Activated CD4-positive, alpha-beta memory T cell treated with anti-CD3 and anti-CD28 coated beads, Interleukin-2, amount 10 ng/mL, durations not matched to agents 7 days and 5 days (primary cell): ENCODE data around the gene FHAD1. TPM values are rescaled to one million over a fixed set of nuclear protein-coding genes. Genes with fewer than 3 reads are reported as not detected.

Source experiments
- CTCF ChIA-PET: fragments of 350-600 bp; sonication (Branson Sonifier 250); formaldehyde crosslinking; loops from one replicate; lab custom pipeline; 2021; ENCODE audit warnings: antibody characterized with exemption, inconsistent platforms; lab: Charles Lee
- POLR2A ChIA-PET: fragments of 350-600 bp; sonication (Branson Sonifier 250); formaldehyde crosslinking; loops from one replicate; lab custom pipeline; 2021; ENCODE audit warnings: antibody characterized with exemption; lab: Charles Lee
- DNase-seq: peaks from one replicate; pipeline ENCODE4 v3.0.0-alpha.2; 2020
- H3K27ac Mint-ChIP-seq: one replicate; pipeline ENCODE4 v1.8.0; 2021; ENCODE audit warnings: mild to moderate bottlenecking, mixed read lengths
- H3K27me3 Mint-ChIP-seq: one replicate; pipeline ENCODE4 v1.8.0; 2021; ENCODE audit warnings: mixed read lengths
- H3K36me3 Mint-ChIP-seq: one replicate; pipeline ENCODE4 v1.8.0; 2021; ENCODE audit warnings: low read depth, mixed read lengths
- H3K4me1 Mint-ChIP-seq: one replicate; pipeline ENCODE4 v1.8.0; 2021; ENCODE audit warnings: mixed read lengths
- H3K4me3 Mint-ChIP-seq: one replicate; pipeline ENCODE4 v1.8.0; 2021; ENCODE audit warnings: mild to moderate bottlenecking, mixed read lengths
- H3K9me3 Mint-ChIP-seq: one replicate; pipeline ENCODE4 v1.8.0; 2021; ENCODE audit warnings: mixed read lengths
- total RNA-seq, 2 experiments: library from RNA; stranded (reverse); gene quantifications; one replicate each; pipeline ENCODE4 v1.2.3, GENCODE V29; 2021

FHAD1 gene
- total RNA-seq, 2 experiments from 2014 or later = 0.18 TPM; not detected in 1

DNA sequence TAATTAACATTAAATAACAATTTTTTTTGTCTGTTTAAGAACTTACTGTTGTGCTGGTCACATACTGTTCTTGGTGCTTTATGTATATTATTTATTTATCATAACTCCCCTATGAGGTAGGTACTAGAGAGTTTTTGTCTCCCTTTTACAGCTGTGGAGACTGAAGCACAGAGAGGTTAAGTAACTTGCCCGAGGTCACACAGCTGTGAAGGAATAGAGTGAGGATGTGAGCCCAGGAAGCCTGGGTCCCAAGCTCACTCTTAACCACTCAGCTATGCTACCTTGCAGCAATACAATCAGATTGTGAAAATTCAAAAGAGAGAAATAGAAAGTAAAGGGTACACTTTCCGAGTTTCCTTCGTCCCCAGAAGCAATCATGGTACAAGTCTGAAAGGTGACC lies 35.6 kb upstream of the FHAD1 start:
- POLR2A ChIA-PET = no interaction called here
- Mint-ChIP-seq H3K36me3 (no peaks in the 10 kb centered on the region), H3K4me3 (no peak overlapping the region), H3K27ac (no peak overlapping the region), H3K4me1 (no peaks in the 10 kb centered on the region), H3K9me3 (no peaks in the 10 kb centered on the region), H3K27me3 (peaks cover 24% of the 10 kb centered on the region)
- DNase-seq = no peak
- CTCF ChIA-PET = no interaction called here

DNA sequence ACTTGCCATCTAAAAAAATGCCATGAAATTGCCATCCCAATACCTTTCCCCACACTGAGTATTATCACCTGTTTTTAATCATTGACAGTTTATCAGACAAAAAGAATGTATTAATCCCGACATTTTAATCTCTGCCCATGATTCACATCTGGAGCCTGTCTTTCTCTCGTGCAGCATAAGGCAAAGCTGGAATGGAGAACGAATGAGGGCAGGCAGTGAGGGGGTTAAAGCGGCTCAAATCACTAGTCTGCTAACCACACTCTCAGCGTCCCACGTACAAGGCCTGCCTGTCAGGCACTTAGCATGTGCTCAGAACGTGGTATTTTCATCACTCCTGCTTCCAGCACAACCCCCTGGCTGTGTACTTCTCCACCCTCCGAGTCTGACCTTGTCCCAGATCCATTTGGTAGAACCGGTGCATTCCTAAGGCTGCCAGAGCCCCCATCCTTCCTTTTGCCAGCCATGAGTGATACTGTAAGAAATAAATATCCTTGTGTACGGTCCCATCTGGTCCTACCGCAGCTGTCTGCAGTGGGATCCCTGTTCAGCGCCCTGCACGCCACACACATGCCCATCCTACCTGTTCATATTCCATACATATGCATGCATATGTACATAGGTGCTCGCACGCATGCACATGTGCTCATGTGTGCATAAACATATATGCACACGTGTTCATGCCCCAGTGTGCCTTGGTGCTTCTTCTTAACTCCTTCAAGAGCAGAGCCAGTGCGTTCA lies 34.6 kb upstream of the FHAD1 start:
- no peaks in the 10 kb centered on the region for H3K4me1 Mint-ChIP-seq
- peaks cover 25% of the 10 kb centered on the region for H3K27me3 Mint-ChIP-seq
- H3K36me3 Mint-ChIP-seq = no peaks in the 10 kb centered on the region
- ChIA-PET POLR2A (no interaction called here), CTCF (no interaction called here)
- no peak for DNase-seq
- H3K9me3 Mint-ChIP-seq = no peaks in the 10 kb centered on the region
- no peak overlapping the region for H3K27ac Mint-ChIP-seq
- no peak overlapping the region for H3K4me3 Mint-ChIP-seq

DNA sequence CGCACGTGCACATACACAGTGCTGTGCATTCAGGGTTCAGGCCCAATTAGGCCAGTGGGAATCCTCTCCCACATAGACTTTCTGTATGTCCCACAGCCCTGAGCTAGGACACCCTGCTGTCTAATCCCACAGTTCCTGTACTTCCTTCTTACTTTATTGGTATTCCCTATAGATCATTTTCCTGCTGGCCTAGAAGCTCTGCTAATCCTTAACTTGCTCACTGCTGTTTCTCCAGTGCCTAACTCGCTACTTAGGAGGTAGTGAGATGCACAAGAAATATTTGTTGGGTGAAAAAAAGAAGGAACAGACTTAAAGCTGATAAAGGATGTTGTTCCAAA lies 34.1 kb upstream of the FHAD1 start:
- Mint-ChIP-seq H3K9me3 (no peaks in the 10 kb centered on the region), H3K36me3 (no peaks in the 10 kb centered on the region)
- POLR2A ChIA-PET = no interaction called here

GRCh38 chr1:15213341-15213821 lies 33.6 kb upstream of the FHAD1 start:
- H3K4me3 Mint-ChIP-seq = no peak overlapping the region
- no peaks in the 10 kb centered on the region for H3K36me3 Mint-ChIP-seq
- no peak for DNase-seq
- peaks cover 7% of the 10 kb centered on the region for H3K4me1 Mint-ChIP-seq
- peaks cover 25% of the 10 kb centered on the region for H3K27me3 Mint-ChIP-seq
- ChIA-PET CTCF (no interaction called here), POLR2A (no interaction called here)
- H3K9me3 Mint-ChIP-seq = no peaks in the 10 kb centered on the region
- no peak overlapping the region for H3K27ac Mint-ChIP-seq

More for the DNA sequence above, 34.1 kb upstream of the FHAD1 start:
- CTCF ChIA-PET = no interaction called here
- H3K4me1 Mint-ChIP-seq = peaks cover 3% of the 10 kb centered on the region
- no peak for DNase-seq
- H3K4me3 Mint-ChIP-seq = no peak overlapping the region
- H3K27me3 Mint-ChIP-seq = peaks cover 27% of the 10 kb centered on the region
- no peak overlapping the region for H3K27ac Mint-ChIP-seq

DNA sequence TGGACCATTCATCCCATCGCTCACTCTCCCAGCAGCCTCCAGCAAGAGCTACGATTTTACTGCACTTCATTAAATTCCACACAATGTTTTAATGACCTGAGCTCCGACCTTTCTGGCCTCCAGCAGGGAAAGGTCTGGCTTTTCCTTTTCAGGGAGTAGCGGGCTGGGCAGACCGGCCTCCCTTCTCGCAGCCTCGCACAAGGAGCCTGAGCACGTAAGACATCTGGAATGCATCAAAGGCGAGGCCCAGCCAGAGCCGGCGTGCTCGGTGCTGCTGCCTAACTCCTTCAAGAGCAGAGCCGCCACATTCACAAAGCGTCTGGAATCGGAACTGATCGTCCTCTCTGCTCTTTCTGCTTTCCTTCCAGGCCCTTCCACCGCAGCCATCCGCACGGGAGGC lies 32.5 kb upstream of the FHAD1 start:
- CTCF ChIA-PET = no interaction called here
- no peaks in the 10 kb centered on the region for H3K36me3 Mint-ChIP-seq

DNA sequence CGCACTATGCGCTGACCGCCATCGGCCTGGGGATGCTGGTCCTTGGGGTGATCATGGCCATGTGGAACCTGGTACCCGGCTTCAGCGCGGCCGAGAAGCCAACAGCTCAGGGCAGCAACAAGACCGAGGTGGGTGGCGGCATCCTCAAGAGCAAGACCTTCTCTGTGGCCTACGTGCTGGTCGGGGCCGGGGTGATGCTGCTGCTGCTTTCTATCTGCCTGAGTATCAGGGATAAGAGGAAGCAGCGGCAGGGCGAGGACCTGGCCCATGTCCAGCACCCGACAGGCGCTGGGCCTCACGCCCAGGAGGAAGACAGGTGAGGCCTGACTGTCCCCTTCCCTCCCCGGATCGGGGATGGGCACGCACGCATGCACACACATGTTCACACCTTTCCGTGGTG lies 31.9 kb upstream of the FHAD1 start:
- Mint-ChIP-seq H3K4me3 (no peak overlapping the region), H3K27me3 (peaks cover 26% of the 10 kb centered on the region), H3K9me3 (no peaks in the 10 kb centered on the region), H3K4me1 (peaks cover 13% of the 10 kb centered on the region), H3K36me3 (no peaks in the 10 kb centered on the region), H3K27ac (no peak overlapping the region)
- DNase-seq = no peak
- CTCF ChIA-PET = interaction anchor here (1.0 kb wide), 1 partner anchor 87 kb away, joined by 3 read pairs; no protein-coding TSS in a partner anchor
- POLR2A ChIA-PET = no interaction called here

More for the DNA sequence above, 32.5 kb upstream of the FHAD1 start:
- Mint-ChIP-seq H3K9me3 (no peaks in the 10 kb centered on the region), H3K4me1 (peaks cover 13% of the 10 kb centered on the region), H3K27me3 (peaks cover 25% of the 10 kb centered on the region), H3K27ac (no peak overlapping the region), H3K4me3 (no peak overlapping the region)
- no peak for DNase-seq
- POLR2A ChIA-PET = no interaction called here

GRCh38 chr1:15217654-15218053 lies 29.4 kb upstream of the FHAD1 start:
- Mint-ChIP-seq H3K9me3 (no peaks in the 10 kb centered on the region), H3K27me3 (peaks cover 26% of the 10 kb centered on the region), H3K27ac (no peak overlapping the region), H3K36me3 (no peaks in the 10 kb centered on the region), H3K4me1 (peaks cover 13% of the 10 kb centered on the region), H3K4me3 (no peak overlapping the region)
- ChIA-PET POLR2A (no interaction called here), CTCF (no interaction called here)
- DNase-seq = no peak

DNA sequence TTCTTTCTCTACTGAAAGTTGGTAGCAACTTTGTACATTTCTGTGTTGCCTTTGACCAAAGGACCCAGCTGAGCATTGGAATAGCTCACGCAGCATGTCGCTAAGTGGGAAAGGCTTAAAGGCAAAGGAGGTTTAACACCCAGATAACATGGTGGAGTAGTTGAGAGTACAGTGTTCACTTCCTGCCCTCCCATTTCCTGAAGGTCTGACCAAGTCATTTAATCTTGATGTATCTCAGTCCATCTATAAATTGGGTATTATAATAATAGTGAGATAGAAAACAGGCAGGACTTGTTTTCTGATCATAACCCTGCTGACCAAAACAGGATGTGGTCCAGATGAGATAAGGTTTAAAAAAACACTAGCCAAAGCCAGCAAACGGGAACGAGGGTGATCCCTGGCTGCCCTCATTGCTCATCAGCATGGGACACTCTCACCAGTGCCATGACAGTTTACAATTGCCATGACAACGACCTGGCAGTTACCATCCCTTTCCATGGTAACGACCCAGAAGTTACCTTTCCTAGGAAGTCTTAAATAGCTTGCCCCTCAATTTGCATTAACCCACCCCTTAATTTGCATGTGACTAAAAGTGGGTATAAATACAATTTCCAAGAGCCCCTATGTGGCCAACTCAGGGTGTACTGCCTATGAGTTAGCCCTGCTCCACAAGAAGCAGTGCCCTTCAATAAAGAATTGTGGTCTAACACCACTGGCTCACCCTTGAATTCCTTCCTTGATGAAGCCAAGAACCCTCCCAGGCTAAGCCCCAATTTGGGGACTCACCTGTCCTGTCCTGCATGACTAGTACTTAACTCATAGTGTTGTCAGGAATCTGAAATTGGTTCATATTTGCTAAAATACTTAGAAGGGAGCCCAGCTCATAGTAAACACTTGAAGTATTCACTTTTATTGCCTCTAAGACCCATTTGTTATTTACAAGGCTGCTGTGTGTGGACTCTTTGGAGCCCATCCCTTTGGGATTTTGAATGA lies 28.4 kb upstream of the FHAD1 start:
- Mint-ChIP-seq H3K27me3 (peaks cover 29% of the 10 kb centered on the region), H3K9me3 (no peaks in the 10 kb centered on the region), H3K36me3 (no peaks in the 10 kb centered on the region), H3K4me1 (peaks cover 13% of the 10 kb centered on the region), H3K27ac (no peak overlapping the region), H3K4me3 (no peak overlapping the region)
- ChIA-PET CTCF (no interaction called here), POLR2A (no interaction called here)
- no peak for DNase-seq

- H3K36me3 Mint-ChIP-seq = no peaks in the 10 kb centered on the region
- CTCF ChIA-PET = no interaction called here
- peaks cover 29% of the 10 kb centered on the region for H3K27me3 Mint-ChIP-seq
- H3K9me3 Mint-ChIP-seq = no peaks in the 10 kb centered on the region
- POLR2A ChIA-PET = no interaction called here
- H3K4me3 Mint-ChIP-seq = no peak overlapping the region
- no peak for DNase-seq
- no peak overlapping the region for H3K27ac Mint-ChIP-seq
- peaks cover 13% of the 10 kb centered on the region for H3K4me1 Mint-ChIP-seq
Measured at GRCh38 chr1:15219280-15220023, 27.6 kb upstream of the FHAD1 start.

DNA sequence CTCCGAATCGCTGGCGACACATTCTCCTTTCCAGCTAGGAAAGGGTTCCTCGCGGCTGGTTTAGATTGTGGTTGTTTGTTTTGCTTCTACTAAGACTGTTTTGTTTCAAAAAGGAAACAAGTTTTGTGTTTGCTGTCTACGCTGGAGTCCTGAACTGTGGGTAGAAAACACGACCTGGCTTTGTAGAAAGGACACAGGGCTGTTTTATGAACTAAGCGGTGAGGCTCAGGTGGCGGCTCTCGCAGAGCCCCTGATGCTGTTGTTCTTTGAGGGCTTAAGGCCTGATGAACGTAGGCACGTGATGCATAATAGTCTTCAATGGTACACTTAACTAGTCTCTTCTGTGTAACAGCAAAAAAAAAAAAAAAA lies 27.0 kb upstream of the FHAD1 start:
- Mint-ChIP-seq H3K4me1 (peaks cover 13% of the 10 kb centered on the region), H3K9me3 (no peaks in the 10 kb centered on the region), H3K27ac (no peak overlapping the region), H3K36me3 (no peaks in the 10 kb centered on the region), H3K4me3 (no peak overlapping the region), H3K27me3 (peaks cover 29% of the 10 kb centered on the region)
- CTCF ChIA-PET = interaction anchor here (1.0 kb wide), 1 partner anchor 11 kb away, joined by 4 read pairs; no protein-coding TSS in a partner anchor
- POLR2A ChIA-PET = no interaction called here
- no peak for DNase-seq

DNA sequence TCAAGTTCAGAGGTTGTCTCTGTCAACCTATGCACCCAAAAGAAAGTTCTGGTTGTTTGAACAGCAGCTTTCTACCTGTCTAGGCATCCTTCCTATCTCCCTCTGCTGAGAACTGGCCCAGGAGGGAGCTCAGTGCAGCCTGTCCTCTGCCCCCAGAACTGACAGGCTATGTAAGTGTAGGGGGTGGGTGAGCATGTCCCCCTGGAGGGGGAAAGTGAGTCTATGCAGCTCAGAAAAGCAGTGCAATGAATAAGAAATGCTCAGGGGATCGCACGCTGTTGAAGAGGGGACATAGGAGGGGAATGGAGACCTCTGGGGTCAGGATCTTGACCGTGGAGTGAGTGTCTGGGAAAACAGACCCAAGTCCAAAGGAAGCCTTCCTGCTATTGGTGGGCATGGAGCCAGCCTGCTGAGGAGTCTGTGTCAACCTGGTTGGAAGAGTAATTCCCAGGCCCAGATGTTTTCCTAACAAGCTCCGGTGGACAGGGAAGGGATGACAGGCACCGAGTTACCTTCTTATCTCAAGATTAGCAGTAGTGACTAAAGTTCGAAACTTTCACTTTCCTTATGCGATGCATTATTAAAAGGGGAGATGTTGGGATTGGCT lies 26.1 kb upstream of the FHAD1 start:
- Mint-ChIP-seq H3K4me3 (no peak overlapping the region), H3K27me3 (peaks cover 29% of the 10 kb centered on the region), H3K4me1 (peaks cover 13% of the 10 kb centered on the region), H3K36me3 (no peaks in the 10 kb centered on the region), H3K27ac (no peak overlapping the region), H3K9me3 (no peaks in the 10 kb centered on the region)
- no peak for DNase-seq
- ChIA-PET POLR2A (no interaction called here), CTCF (interaction anchor here (1.0 kb wide), 1 partner anchor 10 kb away, joined by 4 read pairs; no protein-coding TSS in a partner anchor)

DNA sequence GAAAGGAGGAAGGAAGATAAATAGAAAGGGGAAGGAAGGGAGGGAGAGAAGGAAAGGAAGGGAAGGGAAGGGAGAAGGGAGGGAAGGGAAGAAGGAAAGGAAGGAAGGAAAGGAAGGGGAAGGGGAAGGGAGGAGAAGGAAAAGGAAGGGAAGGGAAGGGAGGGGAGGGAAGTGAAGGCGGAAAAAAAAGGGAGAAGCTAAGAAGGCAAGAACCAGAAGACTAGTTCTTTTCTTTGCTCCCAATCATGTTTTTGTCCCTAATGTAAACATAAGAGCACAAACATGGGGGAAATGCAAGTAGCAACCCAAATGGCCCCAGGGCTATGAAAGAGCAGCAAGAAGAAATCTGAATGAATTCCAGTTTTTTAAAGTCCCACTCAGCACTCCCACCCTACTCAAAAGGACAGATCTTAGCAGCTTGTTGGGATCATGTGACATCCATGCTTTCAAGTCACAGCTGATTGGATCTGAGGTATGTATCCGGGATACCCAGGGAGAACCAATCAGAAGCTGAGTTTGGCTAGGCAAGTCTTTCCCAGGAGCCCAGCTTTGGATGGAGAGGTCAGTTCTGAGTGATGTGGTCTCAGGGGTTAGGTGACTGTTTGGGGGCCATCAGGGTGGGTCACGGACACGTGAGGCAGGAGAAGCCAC lies 24.2 kb upstream of the FHAD1 start:
- no peak for DNase-seq
- H3K4me1 Mint-ChIP-seq = peaks cover 11% of the 10 kb centered on the region
- no peak overlapping the region for H3K4me3 Mint-ChIP-seq
- H3K36me3 Mint-ChIP-seq = no peaks in the 10 kb centered on the region
- no peaks in the 10 kb centered on the region for H3K9me3 Mint-ChIP-seq
- H3K27ac Mint-ChIP-seq = no peak overlapping the region
- peaks cover 27% of the 10 kb centered on the region for H3K27me3 Mint-ChIP-seq
- ChIA-PET POLR2A (no interaction called here), CTCF (no interaction called here)
